ENCODE data around the gene RGS16.

The RGS16 gene

DNA sequence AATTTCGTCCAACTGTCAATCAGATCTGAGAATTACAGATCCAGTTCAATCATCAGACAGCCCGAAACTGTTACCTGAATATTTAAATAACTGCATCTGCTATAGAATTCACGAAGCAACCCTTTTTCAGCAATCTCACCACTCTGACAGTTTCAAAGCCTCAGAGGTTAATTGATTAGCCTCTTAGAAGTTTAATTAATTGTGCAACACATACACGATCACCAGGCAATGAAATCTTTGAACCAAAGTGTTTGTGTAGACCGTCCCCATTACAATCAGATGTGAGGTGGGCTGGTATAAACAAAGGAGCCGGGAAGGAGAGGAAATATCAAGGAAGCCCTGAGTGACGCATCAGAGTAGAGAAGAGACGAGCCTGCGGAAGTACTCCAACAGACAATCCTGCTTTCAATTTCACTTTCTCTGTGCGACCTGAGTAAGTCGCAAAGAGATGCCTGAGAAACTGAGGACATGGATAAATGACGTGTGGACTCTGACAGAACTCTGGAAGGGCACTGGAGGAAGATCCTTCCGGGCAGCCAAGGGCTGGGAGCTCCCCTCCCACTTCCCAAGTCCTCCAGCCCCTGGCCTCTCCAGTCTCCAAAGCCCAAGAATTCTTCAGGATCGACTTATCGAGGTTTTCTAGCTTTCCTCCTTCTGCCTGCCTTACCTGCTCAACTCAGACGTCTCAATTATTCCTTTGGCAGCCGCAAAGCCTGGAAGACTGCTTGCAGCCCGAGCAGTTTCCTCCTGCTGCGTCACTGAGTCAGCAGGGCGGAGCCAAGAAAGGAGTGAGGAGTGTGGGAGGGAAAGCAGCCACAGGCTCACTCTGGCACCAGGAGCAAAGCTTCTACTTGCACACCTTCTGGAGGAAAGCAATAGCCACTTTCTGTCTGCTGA, 15.4 kb downstream of the RGS16 start, which contains the start of gene RNASEL:
Gene RNASEL (minus strand): TSS at position 757 of the 897 bp plus-strand sequence. CDS start 2,450 bp downstream, outside the sequence.
- Histone ChIP-seq H3K9me3 (ENCODE audit: control insufficient read depth, low read length) (no peaks in the 10 kb centered on the region), H3K79me1 (replicated peaks; ENCODE audit: low read length, poor library complexity, severe bottlenecking) (no peaks in the 10 kb centered on the region), H2AFZ (ENCODE audit: low read depth, low read length) (peak within 1 kb of the TSS; percentile 74), H3K9ac (ENCODE audit: low read length) (peak within 1 kb of the TSS; percentile 91), H2BK5ac (ENCODE audit: low read depth, low read length, poor library complexity, severe bottlenecking) (no peak within 1 kb of the TSS), H3K4me1 (ENCODE audit: control insufficient read depth, insufficient read depth, low read depth, low read length) (no peaks in the 10 kb centered on the region), H3K27ac (ENCODE audit: low read length, poor library complexity, severe bottlenecking) (peak within 1 kb of the TSS; percentile 10), H2BK120ac (ENCODE audit: low read depth, low read length) (peak within 1 kb of the TSS; percentile 45), H3K4me3 (ENCODE audit: insufficient read depth in 1 of 2, low read depth in 1 of 2, low read length in 2 of 2) (peak within 1 kb of the TSS; percentile 34 to 82), H3K4ac (ENCODE audit: low read depth in 1 of 2, low read length in 2 of 2) (peak within 1 kb of the TSS; percentile 66 to 77), H4K91ac (ENCODE audit: low read length) (peak within 1 kb of the TSS; percentile 81), H3K27me3 (ENCODE audit: control insufficient read depth in 1 of 2, insufficient read depth in 1 of 2, low read length in 2 of 2) (peaks cover 0 to 7% of the 10 kb centered on the region in 2 experiments), H3K14ac (ENCODE audit: low read length in 2 of 2) (no peak within 1 kb of the TSS), H2BK15ac (ENCODE audit: low read depth, poor library complexity, severe bottlenecking) (peak within 1 kb of the TSS; percentile 44), H3K23ac (ENCODE audit: low read length in 2 of 2) (no peak within 1 kb of the TSS), H3K36me3 (ENCODE audit: control insufficient read depth in 1 of 2, insufficient read depth in 2 of 2, low read depth in 1 of 2, low read length in 2 of 2) (peaks cover 0 to 18% of the 10 kb centered on the region in 2 experiments), H3K4me2 (ENCODE audit: low read length, poor library complexity, severe bottlenecking) (peak within 1 kb of the TSS; percentile 33), H3K18ac (ENCODE audit: low read depth in 1 of 2, low read length in 2 of 2) (peak within 1 kb of the TSS; percentile 64 to 85), H2AK5ac (ENCODE audit: low read length, severe bottlenecking) (no peak within 1 kb of the TSS), H2BK12ac (ENCODE audit: low read length in 2 of 2) (peak within 1 kb of the TSS in 1 of 2 experiments; percentile 22), H4K8ac (ENCODE audit: low read length) (peak within 1 kb of the TSS; percentile 98)
- 12% methylated on average over 19 of the region's 20 CpGs for WGBS
- DNase-seq: peak; percentile 94

DNA sequence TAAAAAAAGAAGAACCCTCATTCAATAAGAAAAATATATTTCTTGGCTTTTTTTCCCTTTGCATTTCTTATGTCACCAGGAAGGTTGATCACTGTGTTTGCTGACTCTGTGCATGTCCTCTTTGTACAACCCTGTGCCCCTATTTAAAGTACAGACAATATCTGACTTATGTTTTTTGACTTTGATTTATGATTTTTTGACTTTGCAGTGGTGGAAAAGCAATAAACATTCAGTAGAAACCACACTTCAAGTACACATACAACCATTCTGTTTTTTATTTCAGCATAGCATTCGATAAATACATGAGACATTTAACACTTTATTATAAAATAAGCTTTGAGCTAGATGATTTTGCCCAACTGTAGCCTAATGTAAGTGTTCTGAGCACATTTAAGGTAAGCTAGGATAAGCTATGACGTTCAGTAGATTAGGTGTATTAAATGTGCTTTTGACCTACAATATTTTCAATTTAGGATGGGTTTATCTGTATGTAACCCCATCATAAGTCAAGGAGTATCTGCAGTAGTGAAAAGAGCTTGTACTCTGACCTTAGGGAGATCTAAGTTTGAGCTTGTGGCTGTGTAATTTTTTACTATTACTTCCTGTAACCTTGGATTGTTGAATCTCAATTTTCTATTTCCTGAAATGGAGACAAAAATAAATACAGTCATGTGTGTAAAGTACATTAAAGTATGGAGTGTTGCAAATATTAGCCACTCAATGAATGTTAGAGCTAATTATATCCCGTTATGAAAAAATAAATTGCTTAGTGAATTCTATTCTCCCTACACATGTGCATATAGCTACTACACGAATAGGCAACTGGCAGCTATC, 16.3 kb downstream of the RGS16 start:
- no peak overlapping the region for H4K91ac ChIP-seq (ENCODE audit: low read length)
- no peak overlapping the region for H2BK5ac ChIP-seq (ENCODE audit: low read depth, low read length, poor library complexity, severe bottlenecking)
- no peak overlapping the region for H2AFZ ChIP-seq (ENCODE audit: low read depth, low read length)
- WGBS: 95% methylated on average over 3 of the region's 4 CpGs
- peaks cover 0 to 25% of the 10 kb centered on the region in 2 experiments for H3K36me3 ChIP-seq (ENCODE audit: control insufficient read depth in 1 of 2, insufficient read depth in 2 of 2, low read depth in 1 of 2, low read length in 2 of 2)
- no peak overlapping the region for H3K27ac ChIP-seq (ENCODE audit: low read length, poor library complexity, severe bottlenecking)
- no peak overlapping the region for H3K4me2 ChIP-seq (ENCODE audit: low read length, poor library complexity, severe bottlenecking)
- no peak for DNase-seq
- H2BK12ac ChIP-seq (ENCODE audit: low read length in 2 of 2): no peak overlapping the region
- no peaks in the 10 kb centered on the region for H3K9me3 ChIP-seq (ENCODE audit: control insufficient read depth, low read length)
- no peak overlapping the region for H2BK15ac ChIP-seq (ENCODE audit: low read depth, poor library complexity, severe bottlenecking)
- H2AK5ac ChIP-seq (ENCODE audit: low read length, severe bottlenecking): no peak overlapping the region
- peak overlapping the region in 1 of 2 experiments; percentile 82 for H3K4me3 ChIP-seq (ENCODE audit: insufficient read depth in 1 of 2, low read depth in 1 of 2, low read length in 2 of 2)
- no peaks in the 10 kb centered on the region for H3K4me1 ChIP-seq (ENCODE audit: control insufficient read depth, insufficient read depth, low read depth, low read length)
- H2BK120ac ChIP-seq (ENCODE audit: low read depth, low read length): no peak overlapping the region
- H3K4ac ChIP-seq (ENCODE audit: low read depth in 1 of 2, low read length in 2 of 2): no peak overlapping the region
- no peak overlapping the region for H3K14ac ChIP-seq (ENCODE audit: low read length in 2 of 2)
- peak overlapping the region; percentile 91 for H3K9ac ChIP-seq (ENCODE audit: low read length)
- no peaks in the 10 kb centered on the region for H3K27me3 ChIP-seq (ENCODE audit: control insufficient read depth in 1 of 2, insufficient read depth in 1 of 2, low read length in 2 of 2)
- H3K18ac ChIP-seq (ENCODE audit: low read depth in 1 of 2, low read length in 2 of 2): no peak overlapping the region
- no peak overlapping the region for H4K8ac ChIP-seq (ENCODE audit: low read length)
- H3K79me1 ChIP-seq (replicated peaks; ENCODE audit: low read length, poor library complexity, severe bottlenecking): no peaks in the 10 kb centered on the region
- no peak overlapping the region for H3K23ac ChIP-seq (ENCODE audit: low read length in 2 of 2)

DNA sequence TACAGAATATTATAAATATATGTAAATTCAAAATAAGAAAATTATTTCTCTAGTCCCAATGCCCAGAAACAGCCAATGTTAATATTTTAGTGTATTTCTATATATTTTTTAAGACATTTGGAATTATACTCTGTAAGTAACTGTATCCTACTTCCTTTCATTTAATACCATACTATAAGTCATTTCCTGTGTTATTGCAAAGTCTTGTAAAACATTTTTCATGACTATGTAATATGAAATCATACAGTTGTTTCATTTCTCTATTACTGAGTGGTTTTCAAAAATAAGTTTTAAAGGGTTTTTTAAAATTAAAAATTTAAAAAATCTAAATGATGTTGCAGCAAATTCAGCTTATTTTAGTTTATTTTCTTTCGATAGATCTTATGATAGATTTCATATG, 17.1 kb downstream of the RGS16 start:
- Histone ChIP-seq H2AFZ (ENCODE audit: low read depth, low read length) (no peak overlapping the region), H3K14ac (ENCODE audit: low read length in 2 of 2) (no peak overlapping the region), H3K9ac (ENCODE audit: low read length) (no peak overlapping the region), H2AK5ac (ENCODE audit: low read length, severe bottlenecking) (no peak overlapping the region), H3K4me1 (ENCODE audit: control insufficient read depth, insufficient read depth, low read depth, low read length) (no peaks in the 10 kb centered on the region), H2BK12ac (ENCODE audit: low read length in 2 of 2) (no peak overlapping the region), H3K4me2 (ENCODE audit: low read length, poor library complexity, severe bottlenecking) (no peak overlapping the region), H3K9me3 (ENCODE audit: control insufficient read depth, low read length) (no peaks in the 10 kb centered on the region), H3K4me3 (ENCODE audit: insufficient read depth in 1 of 2, low read depth in 1 of 2, low read length in 2 of 2) (no peak overlapping the region), H3K79me1 (replicated peaks; ENCODE audit: low read length, poor library complexity, severe bottlenecking) (no peaks in the 10 kb centered on the region), H3K18ac (ENCODE audit: low read depth in 1 of 2, low read length in 2 of 2) (no peak overlapping the region), H3K36me3 (ENCODE audit: control insufficient read depth in 1 of 2, insufficient read depth in 2 of 2, low read depth in 1 of 2, low read length in 2 of 2) (peaks cover 0 to 33% of the 10 kb centered on the region in 2 experiments), H3K4ac (ENCODE audit: low read depth in 1 of 2, low read length in 2 of 2) (no peak overlapping the region), H2BK120ac (ENCODE audit: low read depth, low read length) (no peak overlapping the region), H3K27me3 (ENCODE audit: control insufficient read depth in 1 of 2, insufficient read depth in 1 of 2, low read length in 2 of 2) (no peaks in the 10 kb centered on the region), H4K8ac (ENCODE audit: low read length) (no peak overlapping the region), H2BK15ac (ENCODE audit: low read depth, poor library complexity, severe bottlenecking) (no peak overlapping the region), H4K91ac (ENCODE audit: low read length) (no peak overlapping the region), H3K27ac (ENCODE audit: low read length, poor library complexity, severe bottlenecking) (no peak overlapping the region), H2BK5ac (ENCODE audit: low read depth, low read length, poor library complexity, severe bottlenecking) (no peak overlapping the region), H3K23ac (ENCODE audit: low read length in 2 of 2) (no peak overlapping the region)
- DNase-seq: no peak
- WGBS: no CpG with 5 or more reads among the region's 1 CpG

DNA sequence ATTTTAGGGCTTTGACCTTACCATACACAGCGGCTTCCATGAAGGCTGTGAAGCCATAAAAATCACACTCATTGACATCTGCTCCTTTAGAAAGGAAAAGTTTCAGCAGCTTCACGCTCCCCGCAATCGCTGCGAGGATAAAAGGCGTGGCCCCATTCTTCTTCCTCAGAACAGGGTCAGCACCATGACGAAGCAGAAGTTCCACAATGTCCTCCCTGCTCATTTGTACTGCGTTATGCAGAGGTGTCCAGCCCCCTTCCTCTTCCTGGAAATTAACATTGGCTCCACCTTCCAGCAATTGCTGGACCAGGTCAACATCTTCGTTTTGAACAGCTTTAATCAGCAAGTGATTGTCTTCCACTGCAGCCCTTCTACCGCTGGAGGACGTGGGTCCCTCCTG, 17.8 kb downstream of the RGS16 start:
- no peak overlapping the region for H2BK5ac ChIP-seq (ENCODE audit: low read depth, low read length, poor library complexity, severe bottlenecking)
- DNase-seq: no peak
- H3K4ac ChIP-seq (ENCODE audit: low read depth in 1 of 2, low read length in 2 of 2): no peak overlapping the region
- H2AK5ac ChIP-seq (ENCODE audit: low read length, severe bottlenecking): no peak overlapping the region
- no peak overlapping the region for H4K8ac ChIP-seq (ENCODE audit: low read length)
- no peaks in the 10 kb centered on the region for H3K79me1 ChIP-seq (replicated peaks; ENCODE audit: low read length, poor library complexity, severe bottlenecking)
- no peaks in the 10 kb centered on the region for H3K4me1 ChIP-seq (ENCODE audit: control insufficient read depth, insufficient read depth, low read depth, low read length)
- H4K91ac ChIP-seq (ENCODE audit: low read length): no peak overlapping the region
- no peak overlapping the region for H3K18ac ChIP-seq (ENCODE audit: low read depth in 1 of 2, low read length in 2 of 2)
- H3K14ac ChIP-seq (ENCODE audit: low read length in 2 of 2): no peak overlapping the region
- no peak overlapping the region for H2BK120ac ChIP-seq (ENCODE audit: low read depth, low read length)
- H3K9ac ChIP-seq (ENCODE audit: low read length): no peak overlapping the region
- H3K36me3 ChIP-seq (ENCODE audit: control insufficient read depth in 1 of 2, insufficient read depth in 2 of 2, low read depth in 1 of 2, low read length in 2 of 2): peaks cover 0 to 37% of the 10 kb centered on the region in 2 experiments
- no peak overlapping the region for H3K4me2 ChIP-seq (ENCODE audit: low read length, poor library complexity, severe bottlenecking)
- WGBS: 93% methylated on average over 11 of the region's 11 CpGs
- H3K9me3 ChIP-seq (ENCODE audit: control insufficient read depth, low read length): no peaks in the 10 kb centered on the region
- no peaks in the 10 kb centered on the region for H3K27me3 ChIP-seq (ENCODE audit: control insufficient read depth in 1 of 2, insufficient read depth in 1 of 2, low read length in 2 of 2)
- no peak overlapping the region for H2BK15ac ChIP-seq (ENCODE audit: low read depth, poor library complexity, severe bottlenecking)
- H3K4me3 ChIP-seq (ENCODE audit: insufficient read depth in 1 of 2, low read depth in 1 of 2, low read length in 2 of 2): no peak overlapping the region
- no peak overlapping the region for H3K23ac ChIP-seq (ENCODE audit: low read length in 2 of 2)
- H2AFZ ChIP-seq (ENCODE audit: low read depth, low read length): no peak overlapping the region
- H3K27ac ChIP-seq (ENCODE audit: low read length, poor library complexity, severe bottlenecking): no peak overlapping the region
- H2BK12ac ChIP-seq (ENCODE audit: low read length in 2 of 2): no peak overlapping the region

Data from mesenchymal stem cell (in vitro differentiated cells and primary cell).